ENCODE results near the gene SHKBP1. TPM values are rescaled to one million over a fixed set of nuclear protein-coding genes. Genes with fewer than 3 reads are reported as not detected.

The SHKBP1 gene
- total and polyA plus RNA-seq, 2 of the 13 experiments (the other 11 are each of a cell fraction or from before 2014, with no cell fraction given), result 16.2 to 17.4 TPM

DNA sequence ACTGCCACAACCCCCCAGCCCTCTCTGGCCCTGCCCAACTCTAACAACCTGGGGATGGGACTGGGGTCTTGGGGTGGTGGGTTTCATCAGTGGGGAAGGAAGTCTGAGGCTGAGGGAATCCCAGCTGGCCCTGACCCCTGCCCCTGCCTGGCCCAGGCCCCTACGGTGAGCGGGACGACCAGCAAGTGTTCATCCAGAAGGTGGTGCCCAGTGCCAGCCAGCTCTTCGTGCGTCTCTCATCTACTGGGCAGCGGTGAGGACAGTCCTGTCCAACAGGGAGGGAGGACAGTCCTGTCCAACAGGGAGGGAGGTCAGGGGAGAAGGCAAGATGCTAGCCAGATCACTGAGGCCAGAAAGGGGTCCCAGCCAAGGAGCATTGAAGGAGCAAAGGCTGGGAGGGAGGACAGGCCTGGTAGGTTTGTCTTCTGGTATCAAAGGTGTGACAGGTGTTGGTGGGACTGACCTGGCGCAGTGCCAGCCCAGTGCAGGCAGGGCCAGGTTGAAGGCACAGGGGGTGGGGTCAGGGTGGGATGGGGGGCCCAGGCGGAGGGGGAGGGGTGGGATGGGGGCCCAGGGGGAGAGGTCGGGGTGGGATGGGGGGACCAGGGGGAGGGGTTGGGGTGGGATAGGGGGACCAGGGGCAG is 12.4 kb downstream of the SHKBP1 start:
- Histone ChIP-seq H4K20me1 (ENCODE audit: insufficient read depth, low read length) (no peaks in the 10 kb centered on the region), H3K4me3 (replicated peaks in 1 of 3; ENCODE audit: insufficient read depth in 1 of 3, low read depth in 2 of 3, low read length in 3 of 3) (no peak overlapping the region), H3K4me1 (ENCODE audit: insufficient read depth, low read length) (no peaks in the 10 kb centered on the region), H3K36me3 (replicated peaks in 1 of 2; ENCODE audit: control insufficient read depth in 1 of 2, insufficient read depth in 2 of 2, low read length in 2 of 2) (no peaks in the 10 kb centered on the region), H3K79me2 (ENCODE audit: insufficient read depth, low read length) (no peaks in the 10 kb centered on the region), H3K9me3 (ENCODE audit: low read length) (no peaks in the 10 kb centered on the region), H3K27me3 (ENCODE audit: control insufficient read depth in 1 of 2, insufficient read depth in 2 of 2, low read length in 2 of 2) (no peaks in the 10 kb centered on the region), H3K27ac (ENCODE audit: extremely low read length, insufficient read depth, low read length) (no peak overlapping the region), H2AFZ (ENCODE audit: low read length) (no peak overlapping the region), H3K4me2 (ENCODE audit: low read depth, low read length) (no peak overlapping the region), H3K9ac (ENCODE audit: insufficient read depth, low read depth, low read length) (no peak overlapping the region)
- POLR2A ChIA-PET, result no interaction called here
- 0 out of 2 replicates have a peak, but pooled peaks have one; percentile 19 for TF ChIP-seq LCORL (IDR thresholded peaks at IDR 0.05)
- TF ChIP-seq LCORL (CRISPR knock-in tag; IDR thresholded peaks at IDR 0.05), result no peak
- TF ChIP-seq, protein P1, sequence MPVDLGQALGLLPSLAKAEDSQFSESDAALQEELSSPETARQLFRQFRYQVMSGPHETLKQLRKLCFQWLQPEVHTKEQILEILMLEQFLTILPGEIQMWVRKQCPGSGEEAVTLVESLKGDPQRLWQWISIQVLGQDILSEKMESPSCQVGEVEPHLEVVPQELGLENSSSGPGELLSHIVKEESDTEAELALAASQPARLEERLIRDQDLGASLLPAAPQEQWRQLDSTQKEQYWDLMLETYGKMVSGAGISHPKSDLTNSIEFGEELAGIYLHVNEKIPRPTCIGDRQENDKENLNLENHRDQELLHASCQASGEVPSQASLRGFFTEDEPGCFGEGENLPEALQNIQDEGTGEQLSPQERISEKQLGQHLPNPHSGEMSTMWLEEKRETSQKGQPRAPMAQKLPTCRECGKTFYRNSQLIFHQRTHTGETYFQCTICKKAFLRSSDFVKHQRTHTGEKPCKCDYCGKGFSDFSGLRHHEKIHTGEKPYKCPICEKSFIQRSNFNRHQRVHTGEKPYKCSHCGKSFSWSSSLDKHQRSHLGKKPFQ (CRISPR knock-in tag; IDR thresholded peaks at IDR 0.05; ENCODE audit: insufficient replicate concordance), result no peak
- DNase-seq (ENCODE audit: low spot score) (no peak), ATAC-seq (no peak), FAIRE-seq (no peak)
- no TSS peak for BruUV-seq (replicated peaks)
- in situ Hi-C loops (cut with HindIII; ENCODE audit: extremely low pct_ligation_motif_present, low pct_unique_long_range_greater_than_20kb), result no loop called here
- WGBS (ENCODE audit: low lambda C conversion rate), result 81% methylated on average over 5 of the region's 9 CpGs
- intact Hi-C loops (cut with micrococcal nuclease; ENCODE audit: unreplicated experiment), result no loop called here
- CTCF ChIA-PET (ENCODE audit: low intra/inter-chr PET ratio, low total read pairs), result no interaction called here

DNA sequence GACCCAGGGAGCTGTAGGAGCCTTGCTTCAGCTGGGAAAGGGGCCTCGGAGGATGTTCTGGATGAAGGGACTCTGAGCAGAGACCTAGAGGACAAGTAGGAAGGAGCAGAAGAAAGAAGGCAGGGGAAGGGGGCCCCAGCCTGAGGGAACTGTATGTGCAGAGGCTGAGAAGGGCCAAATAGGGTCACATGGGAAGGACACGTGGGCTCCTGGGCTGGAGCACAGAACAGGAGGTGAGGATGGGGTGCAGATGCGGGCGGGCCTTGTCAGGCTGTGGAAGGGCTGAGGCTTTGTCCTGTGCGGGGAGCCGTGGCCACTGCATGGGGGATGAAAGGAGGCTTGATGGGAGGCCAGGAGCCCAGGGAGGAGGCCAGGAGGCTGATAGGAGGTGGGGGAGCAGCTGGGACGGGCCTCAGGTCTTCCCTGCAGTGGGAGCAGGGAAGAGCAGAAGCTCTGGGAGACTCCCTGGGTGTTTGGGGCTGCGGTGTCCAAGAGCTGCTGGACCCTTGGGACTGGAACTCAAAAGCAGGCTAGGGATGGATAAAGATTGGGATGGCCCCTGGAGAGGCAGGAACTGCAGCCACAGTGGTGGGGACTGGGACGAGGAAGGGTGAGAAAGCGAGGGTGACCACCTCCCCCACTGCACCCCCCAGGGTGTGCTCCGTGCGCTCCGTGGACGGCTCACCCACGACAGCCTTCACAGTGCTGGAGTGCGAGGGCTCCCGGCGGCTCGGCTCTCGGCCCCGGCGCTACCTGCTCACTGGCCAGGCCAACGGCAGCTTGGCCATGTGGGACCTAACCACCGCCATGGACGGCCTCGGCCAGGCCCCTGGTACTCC is 13.1 kb downstream of the SHKBP1 start:
- Histone ChIP-seq H3K27me3 (ENCODE audit: control insufficient read depth in 1 of 2, insufficient read depth in 2 of 2, low read length in 2 of 2) (no peaks in the 10 kb centered on the region), H3K9ac (ENCODE audit: insufficient read depth, low read depth, low read length) (no peak overlapping the region), H3K79me2 (ENCODE audit: insufficient read depth, low read length) (no peaks in the 10 kb centered on the region), H3K4me2 (ENCODE audit: low read depth, low read length) (no peak overlapping the region), H4K20me1 (ENCODE audit: insufficient read depth, low read length) (no peaks in the 10 kb centered on the region), H3K4me3 (replicated peaks in 1 of 3; ENCODE audit: insufficient read depth in 1 of 3, low read depth in 2 of 3, low read length in 3 of 3) (no peak overlapping the region), H3K27ac (ENCODE audit: extremely low read length, insufficient read depth, low read length) (no peak overlapping the region), H3K9me3 (ENCODE audit: low read length) (no peaks in the 10 kb centered on the region), H3K4me1 (ENCODE audit: insufficient read depth, low read length) (no peaks in the 10 kb centered on the region), H2AFZ (ENCODE audit: low read length) (no peak overlapping the region), H3K36me3 (replicated peaks in 1 of 2; ENCODE audit: control insufficient read depth in 1 of 2, insufficient read depth in 2 of 2, low read length in 2 of 2) (no peaks in the 10 kb centered on the region)
- ChIA-PET POLR2A (no interaction called here), CTCF (ENCODE audit: low intra/inter-chr PET ratio, low total read pairs) (no interaction called here)
- no peak for FAIRE-seq
- no peak; the same call in 2 of the 3 replicates for ATAC-seq
- BruUV-seq (replicated peaks), result no TSS peak
- no peak for DNase-seq (ENCODE audit: low spot score)
- in situ Hi-C loops (cut with HindIII; ENCODE audit: extremely low pct_ligation_motif_present, low pct_unique_long_range_greater_than_20kb), result no loop called here
- whole genome bisulfite sequencing (ENCODE audit: low lambda C conversion rate), result 92% methylated on average over 21 of the region's 26 CpGs
- intact Hi-C loops (cut with micrococcal nuclease; ENCODE audit: unreplicated experiment), result no loop called here
- TF ChIP-seq ZFY (CRISPR knock-in tag; IDR thresholded peaks at IDR 0.05) (no peak), SP4 (CRISPR knock-in tag; IDR thresholded peaks at IDR 0.05) (no peak), POLR2AphosphoS2 (IDR thresholded peaks at IDR 0.05; ENCODE audit: low read depth, low read length) (no peak), ZNF547 (CRISPR knock-in tag; IDR thresholded peaks at IDR 0.05) (no peak), ZBTB38 (CRISPR knock-in tag; IDR thresholded peaks at IDR 0.05) (no peak)
- TF ChIP-seq, protein P2, sequence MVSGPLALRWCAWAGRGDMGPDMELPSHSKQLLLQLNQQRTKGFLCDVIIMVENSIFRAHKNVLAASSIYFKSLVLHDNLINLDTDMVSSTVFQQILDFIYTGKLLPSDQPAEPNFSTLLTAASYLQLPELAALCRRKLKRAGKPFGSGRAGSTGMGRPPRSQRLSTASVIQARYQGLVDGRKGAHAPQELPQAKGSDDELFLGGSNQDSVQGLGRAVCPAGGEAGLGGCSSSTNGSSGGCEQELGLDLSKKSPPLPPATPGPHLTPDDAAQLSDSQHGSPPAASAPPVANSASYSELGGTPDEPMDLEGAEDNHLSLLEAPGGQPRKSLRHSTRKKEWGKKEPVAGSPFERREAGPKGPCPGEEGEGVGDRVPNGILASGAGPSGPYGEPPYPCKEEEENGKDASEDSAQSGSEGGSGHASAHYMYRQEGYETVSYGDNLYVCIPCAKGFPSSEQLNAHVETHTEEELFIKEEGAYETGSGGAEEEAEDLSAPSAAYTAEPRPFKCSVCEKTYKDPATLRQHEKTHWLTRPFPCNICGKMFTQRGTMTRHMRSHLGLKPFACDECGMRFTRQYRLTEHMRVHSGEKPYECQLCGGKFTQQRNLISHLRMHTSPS (CRISPR knock-in tag; IDR thresholded peaks at IDR 0.05; ENCODE audit: low read depth), result no peak
- TF ChIP-seq, protein P3, sequence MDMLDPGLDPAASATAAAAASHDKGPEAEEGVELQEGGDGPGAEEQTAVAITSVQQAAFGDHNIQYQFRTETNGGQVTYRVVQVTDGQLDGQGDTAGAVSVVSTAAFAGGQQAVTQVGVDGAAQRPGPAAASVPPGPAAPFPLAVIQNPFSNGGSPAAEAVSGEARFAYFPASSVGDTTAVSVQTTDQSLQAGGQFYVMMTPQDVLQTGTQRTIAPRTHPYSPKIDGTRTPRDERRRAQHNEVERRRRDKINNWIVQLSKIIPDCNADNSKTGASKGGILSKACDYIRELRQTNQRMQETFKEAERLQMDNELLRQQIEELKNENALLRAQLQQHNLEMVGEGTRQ (IDR thresholded peaks at IDR 0.05; ENCODE audit: low read depth, low read length), result no peak
- TF ChIP-seq, protein P3 (CRISPR knock-in tag; IDR thresholded peaks at IDR 0.05; ENCODE audit: borderline replicate concordance), result no peak
